CD4-positive, alpha-beta T cell treated with Interferon alpha-2 for 1 hour (primary cell): ENCODE data around the gene SLC22A7.
"Not testable (repeated sequence)": the region's sequence is repeated elsewhere in the genome, so short reads cannot be mapped to it uniquely, and the experiment has no call there.

Experiments
- DNase-seq, 2 donors: peaks; one replicate each; pipeline ENCODE4 v3.0.0-alpha.2; 2020 to 2022

Gene SLC22A7

DNA sequence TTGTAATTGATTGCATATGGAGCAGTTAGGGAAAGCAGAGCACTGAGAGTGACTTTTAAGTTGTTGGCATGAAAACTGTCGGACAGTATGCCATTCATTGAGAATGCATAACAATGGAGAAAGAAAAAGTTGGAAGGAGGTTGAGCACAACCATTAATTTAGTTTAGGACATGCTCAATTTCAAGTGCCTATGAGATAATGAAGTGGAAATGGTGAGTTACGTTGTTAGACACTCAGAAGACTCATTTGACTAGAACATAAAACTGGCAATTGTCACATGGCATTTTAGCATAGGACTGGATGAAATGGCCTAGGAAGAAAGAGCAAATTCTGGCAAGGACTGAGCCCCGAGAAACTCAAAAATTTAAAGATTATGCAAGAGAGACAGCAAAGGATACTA lies 49.4 kb downstream of the SLC22A7 start:
- no peak for DNase-seq

DNA sequence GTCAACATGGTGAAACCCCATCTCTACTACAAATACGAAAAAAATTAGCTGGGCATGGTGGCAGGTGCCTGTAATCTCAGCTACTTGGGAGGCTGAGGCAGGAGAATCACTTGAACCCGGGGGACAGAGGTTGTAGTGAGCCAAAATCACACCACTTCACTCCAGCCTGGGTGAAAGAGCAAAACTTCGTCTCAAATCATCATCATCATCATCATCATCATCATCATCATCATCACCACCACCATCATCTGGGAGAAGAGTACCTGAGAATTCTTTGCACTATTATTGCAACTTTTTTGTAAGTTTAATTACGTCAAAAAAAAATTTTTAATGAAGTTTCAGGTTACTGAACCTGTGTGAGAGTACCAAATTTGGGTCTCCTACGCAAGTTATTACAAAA lies 53.9 kb downstream of the SLC22A7 start:
- DNase-seq = not testable (repeated sequence)
